GM21390 (cell line): ENCODE measurements around the gene ACSL3.
A peak's percentile ranks its signal among the peaks of the same experiment; 100 is the strongest.

Source experiments
- ATAC-seq: cut with Tn5 transposase; IDR thresholded peaks from one replicate; pipeline ENCODE4 v1.9.1; 2021; ENCODE audit not compliant: unreplicated experiment

ACSL3 gene

DNA sequence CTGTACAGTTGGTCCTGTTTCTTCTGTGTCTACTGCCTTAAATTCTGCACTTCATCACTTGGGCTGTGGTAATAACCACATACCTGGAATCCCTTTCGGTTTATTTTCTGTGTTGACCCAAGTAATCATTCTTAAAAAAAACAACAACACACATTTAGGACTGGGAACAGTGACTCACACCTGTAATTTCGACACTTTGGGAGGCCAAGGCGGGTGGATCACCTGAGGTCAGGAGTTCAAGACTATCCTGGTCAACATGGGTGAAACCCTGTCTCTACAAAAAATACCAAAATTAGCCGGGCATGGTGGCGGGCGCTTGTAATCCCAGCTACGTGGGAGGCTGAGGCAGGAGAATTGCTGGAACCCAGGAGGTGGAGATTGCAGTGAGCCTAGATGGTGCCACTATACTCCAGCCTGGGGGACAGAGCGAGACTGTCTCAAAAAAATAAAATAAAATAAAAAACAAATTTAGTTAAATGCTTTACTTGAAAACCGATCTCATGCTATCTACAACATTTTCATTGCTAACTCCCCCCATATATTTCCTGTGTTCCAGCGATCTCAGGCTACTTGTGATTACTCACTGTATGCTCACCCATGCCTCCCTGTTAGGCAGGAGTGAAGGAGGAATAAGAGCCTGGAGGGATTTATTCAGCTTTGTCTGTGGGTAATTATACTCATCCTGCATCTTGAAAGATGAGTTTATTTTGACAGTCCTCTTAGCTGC, 18.2 kb downstream of the ACSL3 start:
- no peak for ATAC-seq

DNA sequence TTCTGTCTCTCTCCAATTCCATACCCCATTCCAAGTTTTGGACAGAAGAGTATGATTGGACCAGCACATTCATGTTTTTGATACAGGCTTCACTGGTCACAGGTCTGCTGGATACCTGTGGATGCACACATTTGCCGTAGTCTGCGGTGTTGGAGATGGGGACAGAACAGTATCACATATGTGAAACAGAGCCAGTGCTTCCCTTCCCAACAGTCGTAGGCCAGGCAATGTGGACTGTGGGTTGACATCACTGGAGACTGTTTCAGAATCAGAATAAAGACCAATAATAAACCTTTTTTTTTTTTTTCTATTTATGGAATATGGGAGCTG, 18.7 kb downstream of the ACSL3 start:
- ATAC-seq: no peak

DNA sequence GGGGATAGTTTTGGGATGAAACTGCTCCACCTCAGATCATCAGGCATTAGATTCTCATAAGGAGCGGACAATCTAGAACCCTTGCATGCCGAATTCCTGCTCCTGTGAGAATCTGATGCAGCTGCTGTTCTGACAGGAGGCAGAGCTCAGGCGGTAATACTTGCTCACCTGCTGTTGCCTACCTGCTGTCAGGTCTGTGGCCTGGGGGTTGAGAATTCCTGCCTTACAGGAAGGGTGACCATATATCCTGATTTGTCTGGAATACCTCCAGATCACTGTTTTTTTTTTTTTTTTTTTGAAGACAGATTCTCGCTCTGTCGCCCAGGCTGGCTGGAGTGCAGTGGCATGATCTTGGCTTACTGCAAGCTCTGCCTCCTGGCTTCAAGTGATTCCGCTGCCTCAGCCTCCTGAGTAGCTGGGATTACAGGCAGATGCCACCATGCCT, 21.7 kb downstream of the ACSL3 start:
- ATAC-seq: no peak

DNA sequence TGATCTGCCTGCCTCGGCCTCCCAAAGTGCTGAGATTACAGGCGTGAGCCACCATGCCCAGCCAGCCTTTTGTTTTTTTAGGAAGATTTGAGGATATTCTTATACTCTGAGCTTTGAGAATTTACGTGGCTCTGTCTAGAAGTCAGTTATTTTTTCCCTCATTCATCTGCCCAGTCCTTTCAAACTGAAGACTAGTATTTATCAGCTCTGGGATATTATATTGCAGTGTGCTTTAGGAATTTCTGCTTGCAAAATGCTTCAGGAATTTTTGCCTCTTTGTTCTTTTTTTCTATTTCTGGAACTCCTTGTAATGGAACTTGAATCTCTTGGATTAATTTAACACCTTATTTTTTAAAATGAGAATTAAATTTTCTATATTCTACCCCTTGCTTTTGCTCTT, 22.6 kb downstream of the ACSL3 start:
- ATAC-seq: no peak

DNA sequence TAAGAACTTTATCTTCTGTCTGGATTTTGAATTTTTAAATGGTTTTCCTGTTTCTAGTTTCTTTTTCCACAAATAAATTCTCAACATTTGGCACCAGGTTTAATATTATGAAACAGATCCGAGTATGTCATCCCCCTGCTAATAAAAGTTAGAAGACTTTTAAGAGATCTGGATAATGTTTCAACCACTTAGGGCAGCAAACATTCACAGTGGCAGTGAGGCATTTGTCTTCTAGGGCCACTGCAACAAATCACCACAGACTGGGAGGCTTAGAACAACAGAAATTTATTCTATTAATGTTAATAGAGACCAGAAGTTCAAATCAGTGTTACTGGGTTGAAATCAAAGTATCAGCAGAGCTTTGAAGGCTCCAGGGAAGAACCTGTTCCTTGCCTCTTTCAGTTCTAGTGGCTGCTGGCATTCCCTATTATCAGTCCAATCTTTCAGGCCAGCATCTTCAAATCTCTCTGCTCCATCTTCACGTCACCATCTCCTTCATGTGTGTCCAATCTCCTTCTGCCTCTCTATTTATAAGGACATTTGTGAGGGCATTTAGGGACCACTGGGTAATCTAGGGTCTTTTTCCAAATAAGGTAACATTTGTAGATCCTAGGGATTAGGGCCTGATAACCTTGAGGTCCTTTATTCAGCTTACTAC, 23.4 kb downstream of the ACSL3 start:
- ATAC-seq: no peak

DNA sequence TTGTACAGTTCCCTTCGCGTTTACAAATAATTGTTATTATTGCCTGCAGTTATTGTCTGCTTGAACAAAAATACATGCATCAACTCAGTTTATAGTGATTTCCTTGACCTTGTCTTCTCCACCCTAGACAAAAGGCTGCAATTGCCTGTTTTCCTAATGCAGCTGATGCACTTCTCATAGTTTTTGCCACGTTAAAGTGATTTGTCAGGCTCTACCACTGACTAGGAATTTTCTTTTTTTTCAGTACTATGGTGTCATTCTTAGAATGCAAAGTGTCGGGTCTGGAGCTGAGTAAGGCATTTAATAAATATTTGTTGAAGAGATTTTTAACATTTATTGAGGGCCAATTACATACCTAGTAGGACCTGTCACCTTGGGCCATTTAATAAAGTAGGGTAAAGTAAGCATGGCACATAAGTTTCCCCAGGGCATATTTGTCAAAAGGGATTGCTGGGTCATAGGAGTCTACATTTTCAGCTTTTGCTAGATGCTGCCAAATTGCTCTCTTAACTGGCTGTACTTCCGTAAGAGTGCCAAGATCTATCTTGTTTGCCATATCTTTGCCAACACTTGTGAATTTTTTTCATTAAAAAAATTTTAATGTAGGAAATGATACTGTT, 24.1 kb downstream of the ACSL3 start:
- ATAC-seq: no peak

DNA sequence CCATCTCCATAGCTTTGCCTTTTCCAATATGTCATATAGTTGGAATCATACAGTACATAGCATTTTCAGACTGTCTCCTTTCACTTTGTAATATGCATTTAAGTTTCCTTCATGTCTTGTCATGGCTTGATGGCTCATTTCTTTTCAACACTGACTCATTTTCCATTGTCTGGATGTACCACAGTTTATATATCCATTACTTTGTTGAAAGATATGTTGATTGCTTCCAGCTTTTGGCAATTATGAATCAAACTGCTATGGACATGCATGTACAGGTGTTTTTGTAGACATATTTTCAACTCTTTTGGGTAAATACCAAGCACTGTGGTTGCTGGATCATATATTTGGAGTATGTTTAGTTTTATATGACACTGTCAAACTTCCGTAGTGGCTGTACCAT, 26.3 kb downstream of the ACSL3 start:
- ATAC-seq: no peak

DNA sequence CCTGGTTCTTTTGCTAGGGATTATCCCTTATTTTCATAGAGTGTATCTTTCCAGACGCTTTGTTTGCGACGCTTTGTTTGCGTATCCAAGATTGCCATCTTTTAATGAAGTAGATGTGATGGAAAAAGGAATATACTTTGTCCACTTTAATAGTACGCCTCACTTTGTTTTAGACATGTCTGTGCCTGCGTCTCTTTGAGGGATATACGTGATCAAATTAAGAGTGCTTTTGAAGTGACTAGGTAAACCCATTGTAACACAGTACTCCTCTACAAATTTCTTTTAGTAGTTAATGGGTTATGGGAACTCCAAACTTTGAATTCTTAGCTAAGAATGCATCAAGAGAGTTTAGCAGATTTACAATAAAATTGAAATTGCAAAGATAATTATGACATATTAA, 27.9 kb downstream of the ACSL3 start:
- no peak for ATAC-seq

DNA sequence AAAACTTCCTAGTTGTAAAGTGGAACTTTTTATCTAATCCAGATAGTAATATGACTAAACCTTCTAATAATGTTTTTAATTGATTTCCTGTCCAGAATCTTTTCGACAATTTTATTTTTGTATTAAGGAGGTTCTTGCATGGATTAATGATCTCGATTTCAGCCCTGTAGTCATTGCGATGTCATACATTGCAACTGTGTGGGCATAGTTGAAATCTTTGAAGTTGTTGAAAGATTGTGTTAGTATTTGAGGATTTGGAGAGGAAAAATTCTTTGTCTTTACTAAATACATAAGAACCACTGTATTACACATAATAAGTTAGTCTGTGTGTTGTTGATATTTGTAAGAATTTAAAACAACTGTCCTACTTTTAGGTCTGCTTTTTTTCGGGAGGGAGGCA, 31.1 kb downstream of the ACSL3 start:
- ATAC-seq: no peak

DNA sequence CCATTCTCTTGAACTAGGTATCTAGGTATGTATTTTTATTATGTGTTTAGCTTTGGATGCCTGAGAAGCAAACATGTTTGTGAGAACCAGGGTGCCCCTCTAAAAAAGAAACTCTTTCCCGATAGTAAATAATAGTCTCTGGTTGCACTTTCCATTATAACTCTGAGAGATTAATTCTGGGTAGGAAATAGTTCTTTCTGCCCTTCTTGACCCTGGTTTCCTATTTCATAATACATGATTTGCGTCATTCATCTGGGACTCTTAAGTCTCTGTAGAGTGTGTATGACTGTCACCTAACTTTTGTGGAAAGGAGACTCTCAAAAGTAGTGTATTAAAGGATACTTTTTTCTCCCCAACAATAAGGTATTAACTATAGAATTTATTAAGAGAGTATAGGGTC, 31.5 kb downstream of the ACSL3 start:
- no peak for ATAC-seq

DNA sequence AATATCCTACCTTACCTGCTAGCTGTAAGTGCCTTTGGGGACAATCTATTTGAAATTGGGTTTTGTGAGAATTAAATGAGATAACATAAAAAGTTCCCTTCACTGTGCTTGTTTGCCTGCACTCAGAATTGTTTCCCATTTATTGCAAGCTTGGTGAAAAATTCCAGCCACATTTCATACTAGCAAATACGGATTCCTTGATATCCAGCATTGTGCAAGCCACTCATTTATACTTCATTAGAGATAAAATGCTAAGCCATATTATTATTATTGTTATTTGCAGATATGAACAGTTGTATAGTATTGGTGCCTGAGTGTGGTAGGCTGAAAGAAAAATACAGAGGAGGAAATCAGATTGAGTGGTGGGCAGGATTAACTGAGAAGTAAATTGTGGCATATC, 31.9 kb downstream of the ACSL3 start:
- ATAC-seq: no peak

DNA sequence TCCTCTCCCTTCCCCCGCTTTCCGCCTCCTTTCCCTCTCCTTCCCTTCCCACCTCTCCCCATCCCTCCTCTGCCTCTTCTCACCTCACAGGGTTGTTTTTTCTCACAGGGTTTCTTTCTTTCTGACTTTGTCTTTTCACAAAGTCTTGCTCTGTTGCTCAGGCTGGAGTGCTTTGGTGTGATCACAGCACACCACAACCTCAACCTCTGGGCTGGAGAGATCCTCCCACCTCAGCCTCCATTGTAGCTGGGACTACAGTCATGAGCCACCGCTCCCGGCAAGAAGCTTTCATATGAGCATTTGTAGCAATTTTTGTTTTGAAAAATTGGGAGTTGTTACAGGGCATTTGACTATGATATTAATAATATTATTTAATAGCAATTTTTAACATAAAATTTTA, 32.9 kb downstream of the ACSL3 start:
- no peak for ATAC-seq

DNA sequence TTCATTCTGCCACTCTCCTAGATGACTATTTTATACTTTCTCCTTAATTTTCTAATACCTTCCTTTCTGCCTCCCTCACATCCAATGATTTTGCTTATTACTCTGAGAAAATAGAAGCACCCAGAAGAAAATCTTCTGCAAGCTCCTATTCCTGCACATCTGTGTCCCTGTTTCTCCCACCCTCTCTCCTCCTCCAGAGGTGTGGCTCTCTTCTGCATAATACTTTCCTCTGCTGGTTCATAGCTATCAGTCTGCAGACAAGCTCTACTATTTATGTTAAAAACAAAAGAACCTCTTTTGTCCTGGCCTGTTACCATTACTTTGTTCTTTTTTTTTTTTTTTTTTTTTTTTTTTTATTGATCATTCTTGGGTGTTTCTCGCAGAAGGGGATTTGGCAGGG, 34.3 kb downstream of the ACSL3 start:
- no peak for ATAC-seq

DNA sequence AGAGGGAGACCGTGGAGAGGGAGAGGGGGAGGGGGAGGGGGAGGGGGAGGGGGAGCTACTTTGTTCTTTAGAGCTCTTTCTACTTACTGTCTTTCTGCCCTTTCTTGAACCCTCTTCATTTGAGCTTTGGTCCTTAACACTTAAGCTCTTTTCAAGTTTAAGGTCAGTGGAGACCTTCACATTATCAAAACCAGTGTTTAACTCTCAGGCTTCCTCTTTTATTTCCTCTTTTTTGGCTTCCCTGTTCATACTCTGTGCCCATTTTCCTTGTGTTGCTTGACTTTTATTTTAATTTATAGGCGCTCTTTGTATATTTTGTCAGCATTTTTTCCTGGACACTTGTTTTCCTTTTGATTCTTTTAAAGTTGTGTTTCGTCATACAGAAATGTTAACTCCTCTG, 37.1 kb downstream of the ACSL3 start:
- ATAC-seq: no peak

DNA sequence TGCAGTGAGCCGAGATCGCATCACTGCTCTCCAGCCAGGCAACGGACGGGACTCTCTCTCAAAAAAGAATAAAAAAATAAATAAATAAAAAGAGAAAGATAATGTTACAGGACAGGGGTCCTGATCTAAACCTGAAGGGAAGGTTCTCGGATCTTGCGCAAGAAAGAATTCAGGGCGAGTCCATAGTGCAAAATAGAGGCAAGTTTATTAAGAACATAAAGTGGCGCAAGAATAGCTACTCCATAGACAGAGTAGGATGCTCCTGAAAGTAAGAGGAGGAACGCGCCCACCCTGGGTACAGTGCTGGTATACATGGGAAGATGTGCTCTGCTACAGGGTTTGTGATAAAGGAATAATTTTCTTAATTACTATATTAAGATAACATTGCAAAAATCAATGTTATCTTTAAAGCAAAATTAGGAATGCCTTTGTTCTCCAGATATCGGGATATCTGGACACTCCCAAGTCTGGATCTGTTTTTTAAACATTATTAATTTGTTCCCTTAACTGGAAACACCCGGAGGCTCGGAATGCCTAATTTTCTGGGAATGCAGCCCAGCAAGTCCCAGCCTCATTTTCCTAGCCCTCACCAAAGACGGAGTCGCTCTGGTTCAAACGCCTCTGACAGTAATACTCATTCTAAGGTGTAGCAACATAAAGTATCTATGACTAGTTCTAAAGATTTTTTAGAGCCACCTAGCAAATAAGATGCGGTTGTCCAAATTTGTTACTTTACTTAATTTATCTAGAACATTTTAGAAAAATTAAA, 38.8 kb downstream of the ACSL3 start:
- no peak for ATAC-seq

DNA sequence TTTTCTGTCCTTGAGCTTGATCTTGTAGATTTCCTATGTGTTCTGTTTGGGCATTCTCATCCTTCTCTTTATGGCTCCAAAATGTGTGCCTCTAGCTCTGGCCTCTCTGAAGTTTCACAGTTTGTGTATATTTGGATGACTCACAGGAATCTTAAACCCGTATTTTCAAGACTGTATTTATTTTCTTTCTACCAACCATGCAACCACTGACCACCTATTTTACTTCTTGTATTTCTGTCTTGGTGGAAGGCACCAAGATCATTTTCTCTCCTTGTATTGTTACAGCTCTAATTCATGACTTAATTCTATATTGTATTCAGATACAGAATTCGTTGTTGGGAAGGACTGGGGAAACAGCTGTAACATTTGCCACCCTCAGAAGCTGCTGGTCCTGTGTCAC, 39.5 kb downstream of the ACSL3 start:
- no peak for ATAC-seq

DNA sequence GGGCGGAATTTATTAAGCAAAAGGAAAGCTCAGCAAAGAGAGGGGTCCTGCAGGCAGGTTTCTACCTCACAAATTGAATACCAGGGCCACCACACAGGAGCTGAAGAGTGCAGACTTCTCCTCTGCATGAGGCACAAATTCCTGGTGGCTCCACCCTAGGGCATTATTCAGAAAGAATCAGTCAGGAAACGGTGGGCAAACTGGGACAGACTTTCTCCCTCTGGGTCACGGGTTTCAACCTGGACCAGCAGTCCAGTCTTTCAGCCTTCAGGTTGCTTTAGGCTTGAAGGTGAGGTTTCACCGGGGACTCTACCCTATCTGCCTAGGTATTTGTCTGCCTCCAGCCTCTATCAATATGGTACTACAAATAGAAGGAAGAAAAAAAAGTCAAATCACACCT, 41.8 kb downstream of the ACSL3 start:
- ATAC-seq: no peak

DNA sequence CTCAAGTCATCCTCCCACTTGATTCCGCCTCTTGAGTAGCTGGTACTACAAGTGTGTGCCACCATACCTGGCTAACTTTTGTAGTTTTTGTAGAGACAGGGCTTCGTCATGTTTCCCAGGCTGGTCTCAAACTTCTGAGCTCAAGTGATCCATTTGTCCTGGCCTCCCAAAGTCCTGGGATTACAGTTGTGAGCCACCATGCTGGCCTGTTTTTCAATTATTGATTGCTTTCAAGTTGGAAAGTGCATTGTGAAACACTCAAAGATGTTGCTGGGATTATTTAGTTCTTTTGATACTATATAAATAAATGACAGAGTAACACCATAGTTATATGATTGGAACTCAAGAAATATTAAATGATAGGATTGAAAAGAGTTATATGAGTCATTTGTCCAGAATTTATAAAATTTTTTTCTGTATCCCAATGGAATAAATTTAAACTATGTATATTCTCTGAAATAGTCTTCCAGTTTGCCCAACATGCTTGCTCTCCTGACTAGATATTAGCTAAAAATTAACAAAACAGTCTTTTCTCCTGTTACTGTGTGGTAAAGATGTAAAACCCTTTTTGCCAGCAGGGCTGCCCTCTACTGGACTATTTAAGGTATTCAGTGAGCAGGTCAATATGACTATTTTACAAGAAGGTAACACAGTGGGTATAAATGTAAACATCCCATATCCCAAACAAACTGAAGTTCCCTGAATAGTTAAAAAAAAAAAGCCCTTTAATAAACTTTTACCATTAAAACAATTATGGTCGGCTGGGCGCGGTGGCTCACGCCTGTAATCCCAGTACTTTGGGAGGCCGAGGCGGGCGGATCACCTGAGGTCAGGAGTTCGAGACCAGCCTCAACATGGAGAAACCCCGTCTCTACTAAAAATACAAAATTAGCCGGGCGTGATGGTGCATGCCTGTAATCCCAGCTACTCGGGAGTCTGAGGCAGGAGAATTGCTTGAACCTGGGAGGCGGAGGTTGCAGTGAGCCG, 42.7 kb downstream of the ACSL3 start:
- peak; percentile 90 for ATAC-seq

DNA sequence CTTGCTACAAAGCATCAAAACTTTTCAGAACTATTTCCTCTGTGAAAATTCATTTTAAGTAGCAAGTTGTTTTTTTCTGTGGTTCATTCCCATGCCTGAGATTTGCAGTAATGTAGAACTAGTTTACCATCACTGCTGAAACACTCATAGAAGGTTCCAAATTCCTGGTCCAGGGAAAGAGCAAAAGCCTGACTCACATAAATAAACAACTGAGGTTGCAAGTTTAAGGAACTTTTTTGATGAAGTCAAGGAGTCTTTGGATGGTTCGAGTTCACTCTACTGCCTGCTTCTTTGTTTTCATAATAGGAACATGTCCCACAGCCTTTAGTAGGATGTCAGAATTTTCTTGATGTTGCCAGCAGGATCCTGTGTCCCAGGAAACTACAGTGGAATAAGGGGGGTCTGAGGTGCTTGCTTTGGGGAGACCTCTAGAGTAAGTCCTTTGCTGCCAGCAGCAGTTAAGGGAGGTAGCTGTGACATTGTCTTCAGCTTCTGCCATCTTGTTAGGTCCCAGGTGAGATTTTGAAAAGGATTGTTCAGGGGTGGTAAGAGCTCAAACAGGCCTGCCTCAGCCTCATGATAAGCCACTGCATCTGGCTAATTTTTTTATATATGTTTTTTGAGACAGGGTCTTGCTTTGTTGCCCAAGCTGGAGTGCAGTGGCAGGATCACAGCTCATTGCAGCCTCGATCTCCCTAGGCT, 43.9 kb downstream of the ACSL3 start:
- ATAC-seq: no peak

DNA sequence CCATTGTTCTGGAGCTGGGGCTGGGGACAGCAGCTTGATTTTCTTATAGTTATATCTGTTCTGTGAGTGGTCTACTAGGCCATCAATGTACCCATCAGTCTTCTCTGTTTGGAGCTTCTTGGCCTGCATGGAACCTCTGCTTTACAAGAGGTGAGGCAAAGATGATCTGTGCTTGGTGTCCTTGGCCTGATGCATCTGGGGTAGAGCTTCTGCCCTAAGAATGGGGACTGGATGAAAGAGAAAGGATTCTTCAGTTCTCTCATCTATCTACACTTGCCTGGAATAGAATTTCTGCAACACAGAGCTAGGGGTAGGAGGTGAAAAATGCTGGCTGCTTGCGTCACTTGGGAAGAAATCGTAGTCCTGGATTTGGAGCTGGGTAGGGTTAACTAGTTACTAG, 46.2 kb downstream of the ACSL3 start:
- ATAC-seq: no peak
